22Rv1 (cell line): ENCODE measurements around the gene AADACL3.

Experiments used
- CTCF ChIP-seq: fragments of 450-650 bp; IDR thresholded peaks from 2 replicates; pipeline ENCODE4 v1.5.1; 2017; ENCODE audit warnings: mild to moderate bottlenecking
- ZFX ChIP-seq: fragments of 450-650 bp; IDR thresholded peaks from 2 replicates; pipeline ENCODE4 v1.6.1; 2017; ENCODE audit warnings: antibody characterized with exemption, borderline replicate concordance

DNA sequence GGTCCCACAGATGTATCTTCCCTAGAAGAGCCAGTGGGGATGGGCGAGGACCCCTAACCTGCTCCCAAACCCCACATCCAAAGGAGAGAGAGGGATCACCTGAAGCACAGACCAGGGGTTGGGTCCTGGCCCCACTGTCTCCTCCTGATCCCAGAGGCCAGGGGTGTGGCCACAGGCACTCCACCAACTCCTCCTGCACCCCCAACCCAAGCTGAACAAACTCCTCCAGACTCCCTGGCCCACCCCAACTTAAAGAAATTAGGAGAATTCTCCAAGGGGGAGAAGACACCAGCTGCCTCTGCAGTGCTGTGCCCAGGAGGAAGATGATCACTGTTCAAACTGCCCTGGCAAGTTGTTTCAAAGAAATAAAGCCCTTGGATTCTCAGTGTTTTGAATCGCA lies 53.1 kb downstream of the AADACL3 start:
- no peak for TF ChIP-seq CTCF
- no peak for TF ChIP-seq ZFX
